ENCODE data around the gene HLA-DQB1.

The HLA-DQB1 gene

DNA sequence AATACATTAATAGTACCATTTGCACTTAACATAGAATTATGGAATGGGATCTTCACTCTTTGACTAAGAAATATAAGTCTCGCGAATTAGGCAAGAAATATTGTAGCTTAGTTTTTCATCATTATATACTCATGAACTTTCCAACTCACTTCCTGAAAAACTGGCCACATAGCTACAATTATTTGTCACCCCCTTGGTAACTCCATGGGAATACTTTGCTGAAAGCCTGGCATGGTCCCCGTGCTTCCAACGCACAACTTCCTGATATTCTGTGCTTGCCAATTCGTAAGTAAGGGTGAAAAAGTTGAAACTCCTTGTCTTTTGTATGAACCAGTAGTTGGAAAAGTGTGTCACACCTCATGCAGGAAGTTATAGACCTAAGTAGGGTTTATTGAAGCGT is 53.0 kb downstream of the HLA-DQB1 start:
- DNase-seq (ENCODE audit: low read depth): no peak
- H3K4me3 ChIP-seq (ENCODE audit: low read length): no peak overlapping the region
- TF ChIP-seq, protein P1, sequence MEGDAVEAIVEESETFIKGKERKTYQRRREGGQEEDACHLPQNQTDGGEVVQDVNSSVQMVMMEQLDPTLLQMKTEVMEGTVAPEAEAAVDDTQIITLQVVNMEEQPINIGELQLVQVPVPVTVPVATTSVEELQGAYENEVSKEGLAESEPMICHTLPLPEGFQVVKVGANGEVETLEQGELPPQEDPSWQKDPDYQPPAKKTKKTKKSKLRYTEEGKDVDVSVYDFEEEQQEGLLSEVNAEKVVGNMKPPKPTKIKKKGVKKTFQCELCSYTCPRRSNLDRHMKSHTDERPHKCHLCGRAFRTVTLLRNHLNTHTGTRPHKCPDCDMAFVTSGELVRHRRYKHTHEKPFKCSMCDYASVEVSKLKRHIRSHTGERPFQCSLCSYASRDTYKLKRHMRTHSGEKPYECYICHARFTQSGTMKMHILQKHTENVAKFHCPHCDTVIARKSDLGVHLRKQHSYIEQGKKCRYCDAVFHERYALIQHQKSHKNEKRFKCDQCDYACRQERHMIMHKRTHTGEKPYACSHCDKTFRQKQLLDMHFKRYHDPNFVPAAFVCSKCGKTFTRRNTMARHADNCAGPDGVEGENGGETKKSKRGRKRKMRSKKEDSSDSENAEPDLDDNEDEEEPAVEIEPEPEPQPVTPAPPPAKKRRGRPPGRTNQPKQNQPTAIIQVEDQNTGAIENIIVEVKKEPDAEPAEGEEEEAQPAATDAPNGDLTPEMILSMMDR (conservative IDR thresholded peaks at IDR 0.05; ENCODE audit: low read depth, low read length): no peak

DNA sequence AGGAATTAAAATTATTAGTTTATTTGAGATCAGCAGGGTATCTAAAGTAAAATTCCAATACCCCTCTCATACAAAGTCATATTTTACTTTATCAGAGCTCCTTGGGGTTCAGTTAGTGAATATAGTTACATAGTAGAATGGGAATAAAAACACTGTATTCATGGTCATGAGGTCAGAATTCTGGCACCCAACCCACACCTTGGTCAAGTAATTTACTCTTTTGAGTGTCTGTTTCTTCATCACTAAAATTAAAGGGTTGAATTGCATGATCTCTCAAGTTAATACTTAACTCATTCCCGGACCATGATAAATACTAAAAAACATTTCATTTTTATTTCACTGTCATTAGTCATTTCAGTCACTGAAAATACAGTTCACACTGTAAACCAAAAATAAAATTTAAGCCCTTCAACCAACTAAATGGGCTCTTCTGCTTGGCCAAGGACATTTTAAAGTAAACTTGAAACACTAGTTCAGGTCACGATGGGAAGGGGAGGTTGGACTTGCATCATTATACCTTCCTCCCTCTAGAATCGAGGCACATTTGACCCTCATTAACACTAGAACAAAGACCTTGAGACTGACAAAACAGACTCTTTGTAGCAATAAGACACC is 55.7 kb downstream of the HLA-DQB1 start:
- no peak overlapping the region for H3K4me3 ChIP-seq (ENCODE audit: low read length)
- no peak for DNase-seq (ENCODE audit: low read depth)
- TF ChIP-seq, protein P1 (conservative IDR thresholded peaks at IDR 0.05; ENCODE audit: low read depth, low read length): no peak

DNA sequence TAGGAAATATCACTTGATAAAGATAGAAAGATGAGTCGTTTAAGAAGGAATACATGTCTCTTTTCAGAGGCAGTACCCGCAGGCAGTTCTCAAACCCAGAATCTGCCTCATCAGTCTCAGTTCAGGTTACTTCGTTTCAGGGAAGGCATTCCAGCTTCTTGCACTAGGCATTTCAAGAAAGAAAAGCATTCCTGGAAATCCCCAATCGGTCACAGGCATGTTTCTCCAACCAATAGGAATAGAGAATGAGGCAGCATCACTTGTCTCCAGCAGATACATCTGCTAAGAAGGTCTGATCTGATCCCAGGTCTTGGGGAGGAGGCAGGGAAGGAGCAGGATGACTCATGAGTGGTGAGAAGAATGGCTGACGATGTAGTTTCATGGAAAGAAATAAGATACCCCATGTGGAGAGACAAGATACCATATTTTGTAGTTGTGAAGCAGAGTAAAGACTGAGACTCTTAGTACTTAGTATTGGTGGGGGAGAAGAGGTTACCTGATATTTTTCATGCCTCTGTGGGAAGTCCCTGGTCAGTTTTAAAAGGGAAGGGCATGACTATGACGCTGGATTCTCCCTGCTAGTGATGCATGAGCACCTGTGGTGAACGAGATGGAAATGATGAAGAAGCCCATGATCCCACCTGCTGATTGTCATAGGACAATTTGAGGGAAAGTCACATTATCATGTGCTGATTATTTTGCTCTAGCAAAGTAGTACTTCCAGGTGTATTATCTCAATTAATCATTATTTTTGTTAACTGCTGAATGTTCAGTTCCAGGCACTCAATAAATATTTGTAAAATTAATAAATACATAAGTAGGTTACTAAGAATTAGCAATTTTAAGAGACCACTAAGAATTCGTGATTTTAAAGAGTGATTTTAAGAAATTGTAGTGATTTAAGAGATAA is 56.5 kb downstream of the HLA-DQB1 start:
- TF ChIP-seq, protein P1 (conservative IDR thresholded peaks at IDR 0.05; ENCODE audit: low read depth, low read length): no peak
- no peak overlapping the region for H3K4me3 ChIP-seq (ENCODE audit: low read length)
- peak; percentile 70 for DNase-seq (ENCODE audit: low read depth)
